Measurements from ENCODE around the gene OXER1.

GRCh38 chr2:42764096-42764495, at the start of gene OXER1:
- TF ChIP-seq CTCF (IDR thresholded peaks at IDR 0.05) (no peak), POLR2A (IDR thresholded peaks at IDR 0.05) (no peak)
